ENCODE measurements around the gene DCN.

Gene DCN

DNA sequence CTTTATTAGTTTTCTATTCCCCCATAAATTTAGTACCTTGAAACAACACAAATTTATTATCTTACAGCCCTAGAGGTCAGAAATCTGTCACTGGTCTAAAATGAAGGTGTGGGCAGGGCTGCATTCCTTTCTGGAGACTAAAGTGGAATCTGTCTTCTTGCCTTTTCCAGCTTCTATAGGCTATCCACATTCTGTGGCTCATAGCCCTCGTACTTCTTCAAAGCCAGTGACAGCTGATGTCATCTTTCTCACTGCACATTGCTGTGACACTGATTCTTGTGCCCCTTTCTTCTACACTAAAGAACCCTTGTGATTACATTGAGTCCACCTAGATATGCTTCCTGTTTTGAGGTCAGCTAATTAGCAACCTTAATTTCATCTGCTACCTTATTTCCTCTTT is 23.2 kb upstream of the DCN start:
- TF ChIP-seq, protein P1, sequence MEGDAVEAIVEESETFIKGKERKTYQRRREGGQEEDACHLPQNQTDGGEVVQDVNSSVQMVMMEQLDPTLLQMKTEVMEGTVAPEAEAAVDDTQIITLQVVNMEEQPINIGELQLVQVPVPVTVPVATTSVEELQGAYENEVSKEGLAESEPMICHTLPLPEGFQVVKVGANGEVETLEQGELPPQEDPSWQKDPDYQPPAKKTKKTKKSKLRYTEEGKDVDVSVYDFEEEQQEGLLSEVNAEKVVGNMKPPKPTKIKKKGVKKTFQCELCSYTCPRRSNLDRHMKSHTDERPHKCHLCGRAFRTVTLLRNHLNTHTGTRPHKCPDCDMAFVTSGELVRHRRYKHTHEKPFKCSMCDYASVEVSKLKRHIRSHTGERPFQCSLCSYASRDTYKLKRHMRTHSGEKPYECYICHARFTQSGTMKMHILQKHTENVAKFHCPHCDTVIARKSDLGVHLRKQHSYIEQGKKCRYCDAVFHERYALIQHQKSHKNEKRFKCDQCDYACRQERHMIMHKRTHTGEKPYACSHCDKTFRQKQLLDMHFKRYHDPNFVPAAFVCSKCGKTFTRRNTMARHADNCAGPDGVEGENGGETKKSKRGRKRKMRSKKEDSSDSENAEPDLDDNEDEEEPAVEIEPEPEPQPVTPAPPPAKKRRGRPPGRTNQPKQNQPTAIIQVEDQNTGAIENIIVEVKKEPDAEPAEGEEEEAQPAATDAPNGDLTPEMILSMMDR (IDR thresholded peaks at IDR 0.05; ENCODE audit: borderline replicate concordance, insufficient read depth, low read depth, low read length), result no peak
- no peak overlapping the region for H3K4me3 ChIP-seq (ENCODE audit: low read depth, low read length)

DNA sequence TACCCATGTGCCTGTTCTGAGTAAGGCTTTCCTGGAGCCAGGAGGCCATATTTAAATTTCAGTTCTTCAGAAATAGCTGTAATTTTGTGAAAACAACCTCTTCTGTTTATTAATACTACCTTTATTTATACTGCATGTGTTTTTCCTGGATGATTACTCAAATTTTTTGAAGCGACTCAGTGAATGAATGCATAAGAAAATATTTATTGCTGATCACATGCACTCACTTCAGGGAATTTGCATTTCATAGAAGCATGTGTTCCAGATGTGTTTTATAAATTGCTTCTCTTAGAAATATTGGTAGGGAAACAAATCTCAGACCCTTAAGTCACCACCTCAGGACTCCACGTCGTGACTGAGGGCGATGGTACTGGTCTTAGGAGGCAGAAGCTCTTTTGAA is 21.8 kb upstream of the DCN start:
- no peak overlapping the region for H3K4me3 ChIP-seq (ENCODE audit: low read depth, low read length)
- TF ChIP-seq, protein P1 (IDR thresholded peaks at IDR 0.05; ENCODE audit: borderline replicate concordance, insufficient read depth, low read depth, low read length), result no peak

DNA sequence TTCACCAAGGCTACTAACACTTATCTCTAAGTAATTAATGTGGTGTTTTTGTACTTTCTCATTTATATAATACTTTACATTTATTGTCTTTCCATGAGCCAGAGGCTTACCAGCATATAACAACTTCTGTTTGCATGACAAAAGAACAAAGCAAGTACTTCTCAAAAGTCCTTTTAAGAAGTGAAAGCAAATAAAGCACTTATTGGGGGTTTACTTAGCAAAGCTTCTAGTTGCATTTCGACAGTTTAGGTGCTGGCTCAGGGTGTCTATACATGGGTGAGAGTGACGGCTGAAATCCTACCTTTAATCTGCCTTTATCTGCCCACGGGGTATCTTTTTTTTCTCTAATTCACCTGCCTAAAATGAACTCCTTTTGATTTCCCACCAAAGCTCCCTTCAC is 21.0 kb upstream of the DCN start:
- no peak overlapping the region for H3K4me3 ChIP-seq (ENCODE audit: low read depth, low read length)
- TF ChIP-seq, protein P1 (IDR thresholded peaks at IDR 0.05; ENCODE audit: borderline replicate concordance, insufficient read depth, low read depth, low read length), result no peak

DNA sequence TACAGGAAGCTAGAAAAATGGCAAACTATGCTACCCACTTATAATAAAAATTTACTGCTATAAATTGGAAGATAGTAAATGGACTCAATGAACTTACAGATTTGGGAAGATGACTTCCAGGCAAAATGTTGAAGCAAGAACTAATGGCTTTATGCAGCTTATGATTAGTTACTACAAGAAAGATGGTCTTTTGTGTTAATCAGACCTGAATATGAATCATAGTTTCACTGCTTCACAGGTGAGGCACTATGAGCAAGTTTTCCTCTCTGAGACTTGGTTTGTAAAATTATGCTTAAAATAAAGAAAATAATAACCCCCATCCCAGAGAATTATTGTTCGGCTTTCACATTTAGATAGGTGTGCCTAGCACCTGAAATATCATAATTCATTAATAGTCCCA is 19.8 kb upstream of the DCN start:
- TF ChIP-seq, protein P1 (IDR thresholded peaks at IDR 0.05; ENCODE audit: borderline replicate concordance, insufficient read depth, low read depth, low read length), result no peak
- H3K4me3 ChIP-seq (ENCODE audit: low read depth, low read length), result no peak overlapping the region

DNA sequence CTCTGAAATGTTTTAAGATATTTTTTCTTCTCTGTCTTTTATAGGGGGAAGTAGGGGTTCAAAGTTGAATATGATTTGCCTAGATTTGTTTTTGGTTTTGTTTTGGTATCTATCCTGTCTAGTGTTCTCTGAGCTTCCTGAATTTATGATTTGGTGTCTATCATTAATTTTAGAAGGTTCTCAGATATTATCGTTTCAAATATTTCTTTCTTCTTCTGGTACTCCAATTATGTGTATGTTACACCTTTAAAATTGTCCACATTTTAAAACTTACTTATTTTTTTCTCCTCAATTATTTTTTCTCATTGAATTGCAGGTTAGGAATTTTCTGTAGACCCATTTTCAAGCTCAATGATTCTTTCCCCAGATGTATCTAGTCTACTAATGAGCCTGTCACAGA is 13.8 kb upstream of the DCN start:
- no peak overlapping the region for H3K4me3 ChIP-seq (ENCODE audit: low read depth, low read length)
- TF ChIP-seq, protein P1 (IDR thresholded peaks at IDR 0.05; ENCODE audit: borderline replicate concordance, insufficient read depth, low read depth, low read length), result no peak

DNA sequence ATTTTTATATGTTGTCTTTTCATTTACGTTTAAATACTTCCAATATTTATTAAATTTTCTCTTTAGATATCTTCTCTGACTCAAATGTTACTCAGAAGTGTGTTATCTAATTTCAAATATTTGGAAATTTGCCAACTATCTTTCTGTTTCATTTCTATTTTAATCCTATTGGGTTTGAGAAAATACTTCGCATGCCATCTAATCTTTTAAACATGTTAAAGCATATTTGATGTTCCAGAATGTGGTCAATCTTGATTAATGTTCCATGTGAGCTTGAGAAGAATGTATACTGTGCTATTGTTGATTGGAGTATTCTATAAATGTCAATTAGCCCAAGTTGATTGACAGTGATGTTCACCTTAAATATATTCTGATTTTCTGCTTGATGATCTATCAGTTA is 11.9 kb upstream of the DCN start:
- H3K4me3 ChIP-seq (ENCODE audit: low read depth, low read length), result no peak overlapping the region

DNA sequence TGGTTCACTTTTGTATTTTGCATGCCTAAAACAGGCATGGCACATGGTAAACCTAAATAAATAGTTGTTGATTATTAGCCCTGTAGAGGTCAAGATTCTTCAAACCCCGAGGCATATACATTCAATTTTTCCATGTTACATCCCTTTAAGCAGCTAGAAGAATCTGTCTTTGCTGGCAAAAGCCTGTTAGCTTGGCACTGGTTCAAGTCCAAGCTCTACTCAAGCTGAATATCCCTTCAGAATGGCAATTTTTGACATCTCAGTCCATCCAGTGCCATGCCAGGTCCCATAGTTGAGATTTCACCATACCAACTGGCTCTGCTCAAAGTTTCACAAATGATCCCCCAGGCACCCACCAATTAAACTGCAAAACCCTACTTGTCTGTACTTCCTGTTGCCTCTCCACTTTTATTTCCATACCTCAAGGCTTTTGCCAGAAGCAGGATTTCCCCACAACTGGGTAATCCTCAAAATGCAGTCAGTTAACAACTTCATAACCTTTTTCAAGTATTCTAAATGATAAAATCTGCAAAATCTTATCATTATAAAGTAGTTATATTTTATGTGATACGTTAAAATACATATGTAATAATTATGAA is 9.0 kb upstream of the DCN start:
- H3K4me3 ChIP-seq (ENCODE audit: low read depth, low read length), result no peak overlapping the region
- TF ChIP-seq, protein P1 (IDR thresholded peaks at IDR 0.05; ENCODE audit: borderline replicate concordance, insufficient read depth, low read depth, low read length), result no peak

More for the DNA sequence above, 11.9 kb upstream of the DCN start:
- TF ChIP-seq, protein P1 (IDR thresholded peaks at IDR 0.05; ENCODE audit: borderline replicate concordance, insufficient read depth, low read depth, low read length), result no peak

Data from GM12875 (cell line).